HepG2 (cell line): ENCODE measurements around the gene GLTPD2. TPM values are rescaled to one million over a fixed set of nuclear protein-coding genes. Genes with fewer than 3 reads are reported as not detected.

Experiments
- JDP2 ChIP-seq: sonication (generic); formaldehyde crosslinking; IDR thresholded peaks from 2 replicates; pipeline ENCODE4 v1.8.1; 2022; ENCODE audit warnings: missing genetic modification reagents, borderline replicate concordance
- PPARG ChIP-seq: conservative IDR thresholded peaks from 2 replicates; pipeline ENCODE4 v1.6.1; 2016; ENCODE audit warnings: missing biosample characterization, missing genetic modification reagents
- SSRP1 ChIP-seq: IDR thresholded peaks from 2 replicates; pipeline ENCODE4 v1.6.1; 2016; ENCODE audit warnings: control low read depth
- ZNF142 ChIP-seq: sonication (generic); formaldehyde crosslinking; IDR thresholded peaks from 2 replicates; pipeline ENCODE4 v1.4.0; 2020; ENCODE audit warnings: missing genetic modification reagents
- ZNF354B ChIP-seq: sonication (generic); formaldehyde crosslinking; IDR thresholded peaks from 2 replicates; pipeline ENCODE4 v1.8.0; 2022; ENCODE audit warnings: mild to moderate bottlenecking, missing genetic modification reagents
- ZNF672 ChIP-seq: sonication (generic); formaldehyde crosslinking; IDR thresholded peaks from 2 replicates; pipeline ENCODE4 v1.8.1; 2022; ENCODE audit warnings: missing genetic modification reagents
- polyA plus RNA-seq, 8 experiments: library from polyadenylated mRNA; depleted of rRNA in 3 of 8; stranded (reverse) in 7 of 8; unstranded in 1 of 8; fragments of >200 nt; fragmentation: Illumina TruSeq in 4 of 8; extraction: Trizol in 4 of 8; gene quantifications; 2 replicates each; pipeline versions ENCODE4 v1.2.1 to v1.2.3, GENCODE V29; 2011 to 2016; ENCODE audit warnings: low read depth in 4 of 8, missing spikeins in 1 of 8, mixed read lengths in 1 of 8; ENCODE audit not compliant: insufficient read depth in 1 of 8
- total RNA-seq, 5 experiments: library from RNA; depleted of rRNA; stranded (reverse); fragments of >200 nt; fragmentation: Illumina TruSeq; extraction: Trizol; gene quantifications; 2 replicates each; pipeline ENCODE4 v1.2.3, GENCODE V29; 2016; ENCODE audit warnings: low read depth in 1 of 5
- TF ChIP-seq, protein P1 (sequence below), 2 experiments: IDR thresholded peaks; 2 replicates each; pipeline ENCODE4 v1.6.1; 2011 to 2012; ENCODE audit warnings: low read length in 2 of 2, borderline replicate concordance in 1 of 2, low read depth in 1 of 2, mild to moderate bottlenecking in 1 of 2, moderate library complexity in 1 of 2
- TF ChIP-seq, protein P2 (sequence below): IDR thresholded peaks from 2 replicates; pipeline ENCODE4 v1.4.0; 2020; ENCODE audit warnings: mild to moderate bottlenecking, missing genetic modification reagents
- TF ChIP-seq, protein P3 (sequence below): sonication (generic); formaldehyde crosslinking; IDR thresholded peaks from 2 replicates; pipeline ENCODE4 v1.5.0; 2020; ENCODE audit warnings: mild to moderate bottlenecking, low read depth, missing genetic modification reagents, borderline replicate concordance
- TF ChIP-seq, protein P4 (sequence below): sonication (generic); formaldehyde crosslinking; IDR thresholded peaks from 2 replicates; pipeline ENCODE4 v1.5.0; 2020; ENCODE audit warnings: missing genetic modification reagents
- TF ChIP-seq, protein P5 (sequence below): sonication (generic); formaldehyde crosslinking; IDR thresholded peaks from 2 replicates; pipeline ENCODE4 v1.5.1; 2020; ENCODE audit warnings: missing genetic modification reagents, mild to moderate bottlenecking, borderline replicate concordance

Gene GLTPD2
- total and polyA plus RNA-seq, 2 of the 13 experiments (the other 11 are each of a cell fraction or from before 2014, with no cell fraction given) = 7.5 to 12.9 TPM

DNA sequence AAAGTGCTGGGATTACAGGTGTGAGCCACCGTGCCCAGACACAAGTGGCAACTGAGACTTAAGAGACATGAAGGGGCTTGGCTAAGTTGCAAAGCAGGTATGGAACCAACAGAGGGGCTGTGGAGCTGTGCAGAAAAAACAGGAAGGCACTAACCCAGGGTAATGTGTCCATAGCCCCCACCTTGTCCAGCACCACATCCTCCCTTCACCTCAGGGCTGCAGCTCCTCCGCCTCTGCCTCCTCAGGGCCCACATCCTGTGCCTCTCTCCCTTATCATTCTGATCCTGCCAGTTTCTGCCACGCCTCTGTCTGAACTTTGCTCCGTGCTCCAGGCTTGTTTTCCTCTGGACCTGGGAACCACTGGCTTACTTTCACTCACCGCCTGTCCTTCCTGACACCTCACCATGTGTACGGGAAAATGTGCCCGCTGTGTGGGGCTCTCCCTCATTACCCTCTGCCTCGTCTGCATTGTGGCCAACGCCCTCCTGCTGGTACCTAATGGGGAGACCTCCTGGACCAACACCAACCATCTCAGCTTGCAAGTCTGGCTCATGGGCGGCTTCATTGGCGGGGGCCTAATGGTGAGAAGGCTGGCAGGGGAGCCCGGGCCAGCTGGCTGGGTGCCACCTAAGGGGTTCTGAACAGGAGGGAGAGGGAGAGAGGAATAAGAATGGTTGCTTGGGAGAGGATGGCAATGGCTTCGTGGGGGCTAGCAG, 17.1 kb upstream of the GLTPD2 start, which contains the start of gene TM4SF5 (continued):
- TF ChIP-seq, protein P1, sequence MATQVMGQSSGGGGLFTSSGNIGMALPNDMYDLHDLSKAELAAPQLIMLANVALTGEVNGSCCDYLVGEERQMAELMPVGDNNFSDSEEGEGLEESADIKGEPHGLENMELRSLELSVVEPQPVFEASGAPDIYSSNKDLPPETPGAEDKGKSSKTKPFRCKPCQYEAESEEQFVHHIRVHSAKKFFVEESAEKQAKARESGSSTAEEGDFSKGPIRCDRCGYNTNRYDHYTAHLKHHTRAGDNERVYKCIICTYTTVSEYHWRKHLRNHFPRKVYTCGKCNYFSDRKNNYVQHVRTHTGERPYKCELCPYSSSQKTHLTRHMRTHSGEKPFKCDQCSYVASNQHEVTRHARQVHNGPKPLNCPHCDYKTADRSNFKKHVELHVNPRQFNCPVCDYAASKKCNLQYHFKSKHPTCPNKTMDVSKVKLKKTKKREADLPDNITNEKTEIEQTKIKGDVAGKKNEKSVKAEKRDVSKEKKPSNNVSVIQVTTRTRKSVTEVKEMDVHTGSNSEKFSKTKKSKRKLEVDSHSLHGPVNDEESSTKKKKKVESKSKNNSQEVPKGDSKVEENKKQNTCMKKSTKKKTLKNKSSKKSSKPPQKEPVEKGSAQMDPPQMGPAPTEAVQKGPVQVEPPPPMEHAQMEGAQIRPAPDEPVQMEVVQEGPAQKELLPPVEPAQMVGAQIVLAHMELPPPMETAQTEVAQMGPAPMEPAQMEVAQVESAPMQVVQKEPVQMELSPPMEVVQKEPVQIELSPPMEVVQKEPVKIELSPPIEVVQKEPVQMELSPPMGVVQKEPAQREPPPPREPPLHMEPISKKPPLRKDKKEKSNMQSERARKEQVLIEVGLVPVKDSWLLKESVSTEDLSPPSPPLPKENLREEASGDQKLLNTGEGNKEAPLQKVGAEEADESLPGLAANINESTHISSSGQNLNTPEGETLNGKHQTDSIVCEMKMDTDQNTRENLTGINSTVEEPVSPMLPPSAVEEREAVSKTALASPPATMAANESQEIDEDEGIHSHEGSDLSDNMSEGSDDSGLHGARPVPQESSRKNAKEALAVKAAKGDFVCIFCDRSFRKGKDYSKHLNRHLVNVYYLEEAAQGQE (IDR thresholded peaks at IDR 0.05; ENCODE audit: borderline replicate concordance in 1 of 2, low read depth in 1 of 2, low read length in 2 of 2) = 0 out of 4 replicates have a peak, but pooled peaks of 1 of the 2 experiments have one; percentile 40
- TF ChIP-seq, protein P2, sequence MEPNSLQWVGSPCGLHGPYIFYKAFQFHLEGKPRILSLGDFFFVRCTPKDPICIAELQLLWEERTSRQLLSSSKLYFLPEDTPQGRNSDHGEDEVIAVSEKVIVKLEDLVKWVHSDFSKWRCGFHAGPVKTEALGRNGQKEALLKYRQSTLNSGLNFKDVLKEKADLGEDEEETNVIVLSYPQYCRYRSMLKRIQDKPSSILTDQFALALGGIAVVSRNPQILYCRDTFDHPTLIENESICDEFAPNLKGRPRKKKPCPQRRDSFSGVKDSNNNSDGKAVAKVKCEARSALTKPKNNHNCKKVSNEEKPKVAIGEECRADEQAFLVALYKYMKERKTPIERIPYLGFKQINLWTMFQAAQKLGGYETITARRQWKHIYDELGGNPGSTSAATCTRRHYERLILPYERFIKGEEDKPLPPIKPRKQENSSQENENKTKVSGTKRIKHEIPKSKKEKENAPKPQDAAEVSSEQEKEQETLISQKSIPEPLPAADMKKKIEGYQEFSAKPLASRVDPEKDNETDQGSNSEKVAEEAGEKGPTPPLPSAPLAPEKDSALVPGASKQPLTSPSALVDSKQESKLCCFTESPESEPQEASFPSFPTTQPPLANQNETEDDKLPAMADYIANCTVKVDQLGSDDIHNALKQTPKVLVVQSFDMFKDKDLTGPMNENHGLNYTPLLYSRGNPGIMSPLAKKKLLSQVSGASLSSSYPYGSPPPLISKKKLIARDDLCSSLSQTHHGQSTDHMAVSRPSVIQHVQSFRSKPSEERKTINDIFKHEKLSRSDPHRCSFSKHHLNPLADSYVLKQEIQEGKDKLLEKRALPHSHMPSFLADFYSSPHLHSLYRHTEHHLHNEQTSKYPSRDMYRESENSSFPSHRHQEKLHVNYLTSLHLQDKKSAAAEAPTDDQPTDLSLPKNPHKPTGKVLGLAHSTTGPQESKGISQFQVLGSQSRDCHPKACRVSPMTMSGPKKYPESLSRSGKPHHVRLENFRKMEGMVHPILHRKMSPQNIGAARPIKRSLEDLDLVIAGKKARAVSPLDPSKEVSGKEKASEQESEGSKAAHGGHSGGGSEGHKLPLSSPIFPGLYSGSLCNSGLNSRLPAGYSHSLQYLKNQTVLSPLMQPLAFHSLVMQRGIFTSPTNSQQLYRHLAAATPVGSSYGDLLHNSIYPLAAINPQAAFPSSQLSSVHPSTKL (CRISPR knock-in tag) = peak; percentile 88
- TF ChIP-seq, protein P3, sequence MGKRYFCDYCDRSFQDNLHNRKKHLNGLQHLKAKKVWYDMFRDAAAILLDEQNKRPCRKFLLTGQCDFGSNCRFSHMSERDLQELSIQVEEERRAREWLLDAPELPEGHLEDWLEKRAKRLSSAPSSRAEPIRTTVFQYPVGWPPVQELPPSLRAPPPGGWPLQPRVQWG (CRISPR knock-in tag) = no peak
- peak; percentile 71 for TF ChIP-seq ZNF142 (CRISPR knock-in tag)
- TF ChIP-seq, protein P4, sequence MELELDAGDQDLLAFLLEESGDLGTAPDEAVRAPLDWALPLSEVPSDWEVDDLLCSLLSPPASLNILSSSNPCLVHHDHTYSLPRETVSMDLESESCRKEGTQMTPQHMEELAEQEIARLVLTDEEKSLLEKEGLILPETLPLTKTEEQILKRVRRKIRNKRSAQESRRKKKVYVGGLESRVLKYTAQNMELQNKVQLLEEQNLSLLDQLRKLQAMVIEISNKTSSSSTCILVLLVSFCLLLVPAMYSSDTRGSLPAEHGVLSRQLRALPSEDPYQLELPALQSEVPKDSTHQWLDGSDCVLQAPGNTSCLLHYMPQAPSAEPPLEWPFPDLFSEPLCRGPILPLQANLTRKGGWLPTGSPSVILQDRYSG (CRISPR knock-in tag) = peak; percentile 80; the same call in 1 of the 2 replicates
- TF ChIP-seq, protein P5, sequence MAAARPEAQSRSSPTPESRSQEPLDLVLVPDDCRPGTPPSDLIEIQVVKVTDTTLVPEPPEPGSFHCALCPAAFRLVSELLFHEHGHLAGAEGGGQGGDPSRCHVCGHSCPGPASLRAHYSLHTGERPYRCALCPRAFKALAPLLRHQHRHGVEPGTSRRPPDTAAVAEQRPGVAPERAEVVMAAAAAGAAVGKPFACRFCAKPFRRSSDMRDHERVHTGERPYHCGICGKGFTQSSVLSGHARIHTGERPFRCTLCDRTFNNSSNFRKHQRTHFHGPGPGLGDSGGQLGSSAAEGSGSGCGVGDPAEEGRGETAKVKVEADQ = no peak
- TF ChIP-seq ZNF354B = 0 out of 2 replicates have a peak, but pooled peaks have one; percentile 28
- TF ChIP-seq PPARG = peak; percentile 55; the same call in 1 of the 2 replicates
- no peak for TF ChIP-seq JDP2 (CRISPR knock-in tag)
- no peak for TF ChIP-seq ZNF672 (CRISPR knock-in tag)
- peak; percentile 31; the same call in 1 of the 2 replicates for TF ChIP-seq SSRP1 (CRISPR knock-in tag)
